PC-3 (cell line): Measurements from ENCODE around the gene BNC1. TPM values are rescaled to one million over a fixed set of nuclear protein-coding genes. Genes with fewer than 3 reads are reported as not detected.

Experiments used
- ATAC-seq: fragments of 200-7000 bp; cut with Tn5 transposase; 2 replicates; pipeline ENCODE4 v1.9.1; 2020; ENCODE audit warnings: mild to moderate bottlenecking, moderate library complexity
- BruUV-seq: library from RNA; stranded (reverse); fragments of 400-500 nt; replicated peaks from 2 replicates; lab custom pipeline; 2021; lab: Mats Ljungman, UMichigan
- CTCF ChIA-PET: fragments of 300-600 bp; sonication (Branson Sonifier 250); formaldehyde crosslinking; loops from one replicate; lab custom pipeline; 2022; ENCODE audit warnings: antibody characterized with exemption; lab: Charles Lee
- POLR2A ChIA-PET: fragments of 300-600 bp; sonication (Branson Sonifier 250); formaldehyde crosslinking; loops from one replicate; lab custom pipeline; 2022; ENCODE audit warnings: antibody characterized with exemption; ENCODE audit not compliant: unreplicated experiment; lab: Charles Lee
- DNase-seq: peaks from one replicate; pipeline ENCODE4 v3.0.0-alpha.2; 2015
- H2AFZ ChIP-seq: fragments of 300-600 bp; sonication (generic); 2 replicates; pipeline ENCODE4 v1.6.0; 2016; ENCODE audit warnings: antibody characterized with exemption, low read length
- H3F3A ChIP-seq: fragments of 300-600 bp; sonication (generic); one replicate; pipeline ENCODE4 v1.6.0; 2017; ENCODE audit warnings: antibody characterized with exemption, low read length, control low read depth, mild to moderate bottlenecking; ENCODE audit not compliant: unreplicated experiment
- H3K27ac ChIP-seq: fragments of 300-600 bp; sonication (generic); 2 replicates; pipeline ENCODE4 v1.5.1; 2016; ENCODE audit warnings: mild to moderate bottlenecking, low read length
- H3K27me3 ChIP-seq: fragments of 300-600 bp; sonication (generic); 2 replicates; pipeline ENCODE4 v1.6.1; 2016; ENCODE audit warnings: low read length, mixed read lengths
- H3K36me3 ChIP-seq: fragments of 300-600 bp; sonication (generic); 2 replicates; pipeline ENCODE4 v1.6.1; 2016; ENCODE audit warnings: low read depth, mixed run types, low read length, mixed read lengths
- H3K4me1 ChIP-seq: fragments of 300-600 bp; sonication (generic); 2 replicates; pipeline ENCODE4 v1.5.1; 2016; ENCODE audit warnings: low read length; ENCODE audit not compliant: insufficient read depth
- H3K4me2 ChIP-seq: fragments of 300-600 bp; sonication (generic); 2 replicates; pipeline ENCODE4 v1.6.0; 2016; ENCODE audit warnings: low read length
- H3K4me3 ChIP-seq: fragments of 300-600 bp; sonication (generic); 2 replicates; pipeline ENCODE4 v1.5.1; 2016; ENCODE audit warnings: mild to moderate bottlenecking, low read length, mixed read lengths
- H3K79me2 ChIP-seq: fragments of 300-600 bp; sonication (generic); 2 replicates; pipeline ENCODE4 v1.6.1; 2017; ENCODE audit warnings: low read length, mixed read lengths
- H3K9ac ChIP-seq: fragments of 300-600 bp; sonication (generic); 2 replicates; pipeline ENCODE4 v1.6.0; 2016; ENCODE audit warnings: mild to moderate bottlenecking, low read length
- H3K9me2 ChIP-seq: fragments of 300-600 bp; sonication (generic); replicated peaks from 2 replicates; pipeline ENCODE4 v1.6.1; 2016; ENCODE audit warnings: mixed run types, low read length, mixed read lengths
- H3K9me3 ChIP-seq: fragments of 300-600 bp; sonication (generic); 2 replicates; pipeline ENCODE4 v1.6.1; 2016; ENCODE audit warnings: low read length, mixed read lengths
- H4K20me1 ChIP-seq: fragments of 300-600 bp; sonication (generic); 2 replicates; pipeline ENCODE4 v1.6.1; 2016; ENCODE audit warnings: low read length, mixed read lengths
- CTCF ChIP-seq: fragments of 300-600 bp; sonication (generic); conservative IDR thresholded peaks from 2 replicates; pipeline ENCODE4 v1.5.1; 2017; ENCODE audit warnings: antibody characterized with exemption, low read depth, mild to moderate bottlenecking, low read length
- EZH2 ChIP-seq: fragments of 300-600 bp; sonication (generic); IDR thresholded peaks from one replicate; pipeline ENCODE4 v1.6.1; 2017; ENCODE audit warnings: antibody characterized with exemption, mild to moderate bottlenecking, low read length; ENCODE audit not compliant: unreplicated experiment
- EZH2phosphoT487 ChIP-seq: fragments of 300-600 bp; sonication (generic); IDR thresholded peaks from 2 replicates; pipeline ENCODE4 v1.6.1; 2018; ENCODE audit warnings: mild to moderate bottlenecking, antibody characterized with exemption, low read length, borderline replicate concordance
- intact Hi-C: fragments of 100-400 bp; cut with micrococcal nuclease; formaldehyde crosslinking; loops from 2 replicates; pipeline ENCODE4 v1.9.0; 2023
- total RNA-seq: library from RNA; depleted of rRNA; stranded (reverse); fragments of >200 nt; gene quantifications from 2 replicates; pipeline ENCODE4 v1.2.3, GENCODE V29; 2014

The BNC1 gene
- total RNA-seq, 1 experiment from 2014 or later: 2.4 TPM

GRCh38 chr15:83282776-83283137, 1.7 kb downstream of the BNC1 start:
- no peaks in the 10 kb centered on the region for H3K27me3 ChIP-seq
- DNase-seq (peak; percentile 18), ATAC-seq (no peak)
- TF ChIP-seq EZH2phosphoT487 (no peak), CTCF (no peak), EZH2 (no peak)
- H3F3A ChIP-seq: peaks cover 4% of the 10 kb centered on the region
- H3K79me2 ChIP-seq: peaks cover 47% of the 10 kb centered on the region
- no peaks in the 10 kb centered on the region for H3K9me3 ChIP-seq
- peaks cover 50% of the 10 kb centered on the region for H3K4me1 ChIP-seq
- no peaks in the 10 kb centered on the region for H3K36me3 ChIP-seq
- intact Hi-C loops: no loop called here
- CTCF ChIA-PET: no interaction called here
- H2AFZ ChIP-seq: peak overlapping the region; percentile 49
- peak overlapping the region; percentile 70 for H3K27ac ChIP-seq
- H3K4me2 ChIP-seq: peak overlapping the region; percentile 75
- H3K4me3 ChIP-seq: peak overlapping the region; percentile 64
- BruUV-seq: no TSS peak
- POLR2A ChIA-PET: interaction anchor here (0.6 kb wide), 1 partner anchor 98 kb away, joined by 3 read pairs; no protein-coding TSS in a partner anchor
- H3K9ac ChIP-seq: peak overlapping the region; percentile 80
- no peaks in the 10 kb centered on the region for H4K20me1 ChIP-seq
- H3K9me2 ChIP-seq: no peaks in the 10 kb centered on the region

GRCh38 chr15:83282141-83282540, 2.3 kb downstream of the BNC1 start:
- Histone ChIP-seq H3K27ac (peak overlapping the region; percentile 70; the same call in 1 of the 2 replicates), H3K9me3 (no peaks in the 10 kb centered on the region), H3K79me2 (peaks cover 46% of the 10 kb centered on the region), H3K9ac (peak overlapping the region; percentile 80; the same call in 1 of the 2 replicates), H3K27me3 (no peaks in the 10 kb centered on the region), H3F3A (peaks cover 4% of the 10 kb centered on the region), H3K4me1 (peaks cover 47% of the 10 kb centered on the region), H3K4me2 (peak overlapping the region; percentile 75), H3K36me3 (no peaks in the 10 kb centered on the region), H2AFZ (no peak overlapping the region), H4K20me1 (no peaks in the 10 kb centered on the region), H3K9me2 (no peaks in the 10 kb centered on the region), H3K4me3 (peak overlapping the region; percentile 64)
- intact Hi-C loops: no loop called here
- no TSS peak for BruUV-seq
- DNase-seq: peak; percentile 31
- TF ChIP-seq CTCF (no peak), EZH2 (no peak), EZH2phosphoT487 (no peak)
- ChIA-PET POLR2A (no interaction called here), CTCF (no interaction called here)
- ATAC-seq: no peak

GRCh38 chr15:83278191-83278590, 6.3 kb downstream of the BNC1 start:
- DNase-seq (peak; percentile 66), ATAC-seq (peak; percentile 73)
- H3F3A ChIP-seq: no peaks in the 10 kb centered on the region
- H3K27ac ChIP-seq: peak overlapping the region; percentile 40
- no TSS peak for BruUV-seq
- H3K4me3 ChIP-seq: no peak overlapping the region
- no peaks in the 10 kb centered on the region for H3K9me2 ChIP-seq
- peaks cover 27% of the 10 kb centered on the region for H3K4me1 ChIP-seq
- H3K9me3 ChIP-seq: no peaks in the 10 kb centered on the region
- H3K36me3 ChIP-seq: no peaks in the 10 kb centered on the region
- no peaks in the 10 kb centered on the region for H3K27me3 ChIP-seq
- H3K9ac ChIP-seq: no peak overlapping the region
- H3K79me2 ChIP-seq: peaks cover 25% of the 10 kb centered on the region
- no peak overlapping the region for H2AFZ ChIP-seq
- H4K20me1 ChIP-seq: no peaks in the 10 kb centered on the region
- H3K4me2 ChIP-seq: no peak overlapping the region
- POLR2A ChIA-PET: no interaction called here
- CTCF ChIA-PET: no interaction called here
- intact Hi-C loops: no loop called here
- no peak for TF ChIP-seq EZH2phosphoT487
